PFSK-1 (cell line): ENCODE measurements around the gene KCNMA1.

Experiments used
- FOXP2 ChIP-seq: optimal IDR thresholded peaks from 2 replicates; pipeline ENCODE3; 2011; ENCODE audit warnings: borderline replicate concordance, control low read depth, inconsistent platforms; ENCODE audit not compliant: insufficient read depth; ENCODE audit errors: extremely low read length, extremely low read depth
- POLR2AphosphoS5 ChIP-seq: IDR thresholded peaks from 2 replicates; pipeline ENCODE4 v1.6.1; 2012; ENCODE audit warnings: low read depth, mild to moderate bottlenecking, control low read depth, low read length, moderate library complexity
- SIN3A ChIP-seq: IDR thresholded peaks from 2 replicates; pipeline ENCODE4 v1.6.1; 2012; ENCODE audit warnings: mild to moderate bottlenecking, low read length, moderate library complexity, borderline replicate concordance; ENCODE audit not compliant: insufficient read depth
- TAF1 ChIP-seq: IDR thresholded peaks from 2 replicates; pipeline ENCODE4 v1.6.1; 2012; ENCODE audit warnings: low read length, control low read depth, borderline replicate concordance; ENCODE audit not compliant: insufficient read depth
- TF ChIP-seq, protein P1 (sequence below), 2 experiments: IDR thresholded peaks; 2 replicates each; pipeline versions ENCODE4 v1.6.1 to v1.8.0; 2011 to 2012; ENCODE audit warnings: low read depth in 2 of 2, low read length in 2 of 2, control low read depth in 1 of 2, inconsistent platforms in 1 of 2, mild to moderate bottlenecking in 1 of 2, moderate library complexity in 1 of 2; ENCODE audit not compliant: insufficient read depth in 1 of 2

Gene KCNMA1

DNA sequence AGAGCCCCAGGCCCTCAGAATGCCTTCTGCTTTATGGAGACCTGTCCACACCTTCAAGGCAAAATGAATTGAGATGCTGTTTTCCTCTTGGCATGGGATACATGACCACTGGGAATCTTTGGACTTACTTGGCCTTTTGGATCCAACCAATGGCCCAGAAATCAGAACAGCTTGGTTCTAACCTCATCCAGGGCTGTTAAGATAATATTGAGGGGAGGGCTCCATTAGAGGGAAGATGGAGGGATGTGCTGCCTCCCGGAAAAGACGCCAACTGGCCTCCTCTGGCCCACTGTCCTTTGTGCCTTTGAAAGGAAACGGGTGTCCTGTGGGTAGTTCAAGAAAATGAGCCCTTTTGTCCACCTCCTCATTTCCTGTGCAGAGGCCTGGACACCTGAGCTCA, 530.9 kb downstream of the KCNMA1 start:
- TF ChIP-seq FOXP2 (no peak), POLR2AphosphoS5 (no peak), SIN3A (no peak), TAF1 (no peak)
- TF ChIP-seq, protein P1, sequence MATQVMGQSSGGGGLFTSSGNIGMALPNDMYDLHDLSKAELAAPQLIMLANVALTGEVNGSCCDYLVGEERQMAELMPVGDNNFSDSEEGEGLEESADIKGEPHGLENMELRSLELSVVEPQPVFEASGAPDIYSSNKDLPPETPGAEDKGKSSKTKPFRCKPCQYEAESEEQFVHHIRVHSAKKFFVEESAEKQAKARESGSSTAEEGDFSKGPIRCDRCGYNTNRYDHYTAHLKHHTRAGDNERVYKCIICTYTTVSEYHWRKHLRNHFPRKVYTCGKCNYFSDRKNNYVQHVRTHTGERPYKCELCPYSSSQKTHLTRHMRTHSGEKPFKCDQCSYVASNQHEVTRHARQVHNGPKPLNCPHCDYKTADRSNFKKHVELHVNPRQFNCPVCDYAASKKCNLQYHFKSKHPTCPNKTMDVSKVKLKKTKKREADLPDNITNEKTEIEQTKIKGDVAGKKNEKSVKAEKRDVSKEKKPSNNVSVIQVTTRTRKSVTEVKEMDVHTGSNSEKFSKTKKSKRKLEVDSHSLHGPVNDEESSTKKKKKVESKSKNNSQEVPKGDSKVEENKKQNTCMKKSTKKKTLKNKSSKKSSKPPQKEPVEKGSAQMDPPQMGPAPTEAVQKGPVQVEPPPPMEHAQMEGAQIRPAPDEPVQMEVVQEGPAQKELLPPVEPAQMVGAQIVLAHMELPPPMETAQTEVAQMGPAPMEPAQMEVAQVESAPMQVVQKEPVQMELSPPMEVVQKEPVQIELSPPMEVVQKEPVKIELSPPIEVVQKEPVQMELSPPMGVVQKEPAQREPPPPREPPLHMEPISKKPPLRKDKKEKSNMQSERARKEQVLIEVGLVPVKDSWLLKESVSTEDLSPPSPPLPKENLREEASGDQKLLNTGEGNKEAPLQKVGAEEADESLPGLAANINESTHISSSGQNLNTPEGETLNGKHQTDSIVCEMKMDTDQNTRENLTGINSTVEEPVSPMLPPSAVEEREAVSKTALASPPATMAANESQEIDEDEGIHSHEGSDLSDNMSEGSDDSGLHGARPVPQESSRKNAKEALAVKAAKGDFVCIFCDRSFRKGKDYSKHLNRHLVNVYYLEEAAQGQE (IDR thresholded peaks at IDR 0.05; ENCODE audit: insufficient read depth in 1 of 2, low read depth in 2 of 2, low read length in 2 of 2): no peak

DNA sequence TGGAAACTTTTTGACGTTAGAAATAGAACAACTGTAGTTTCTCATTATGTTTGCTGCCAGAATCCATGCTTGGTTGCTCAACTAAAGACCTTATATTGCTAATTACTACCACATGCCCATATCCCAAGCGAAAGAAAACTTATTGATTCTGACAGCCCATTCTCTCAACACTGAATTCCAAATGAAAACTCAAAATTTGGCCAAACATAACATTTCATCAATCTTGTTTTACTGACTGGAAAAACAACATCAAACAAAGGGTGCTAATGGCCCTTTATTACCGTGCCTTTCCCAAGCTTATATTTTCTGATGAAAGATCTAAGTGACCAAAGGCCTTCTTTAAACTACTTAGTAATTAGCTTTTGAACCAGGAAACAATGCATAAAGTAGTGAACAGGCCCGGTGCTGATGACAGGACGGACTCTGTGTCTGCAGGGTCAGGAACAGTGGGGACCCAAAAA, 531.8 kb downstream of the KCNMA1 start:
- TF ChIP-seq POLR2AphosphoS5 (no peak), TAF1 (no peak), FOXP2 (no peak), SIN3A (no peak)
- TF ChIP-seq, protein P1 (IDR thresholded peaks at IDR 0.05; ENCODE audit: insufficient read depth in 1 of 2, low read depth in 2 of 2, low read length in 2 of 2): no peak

DNA sequence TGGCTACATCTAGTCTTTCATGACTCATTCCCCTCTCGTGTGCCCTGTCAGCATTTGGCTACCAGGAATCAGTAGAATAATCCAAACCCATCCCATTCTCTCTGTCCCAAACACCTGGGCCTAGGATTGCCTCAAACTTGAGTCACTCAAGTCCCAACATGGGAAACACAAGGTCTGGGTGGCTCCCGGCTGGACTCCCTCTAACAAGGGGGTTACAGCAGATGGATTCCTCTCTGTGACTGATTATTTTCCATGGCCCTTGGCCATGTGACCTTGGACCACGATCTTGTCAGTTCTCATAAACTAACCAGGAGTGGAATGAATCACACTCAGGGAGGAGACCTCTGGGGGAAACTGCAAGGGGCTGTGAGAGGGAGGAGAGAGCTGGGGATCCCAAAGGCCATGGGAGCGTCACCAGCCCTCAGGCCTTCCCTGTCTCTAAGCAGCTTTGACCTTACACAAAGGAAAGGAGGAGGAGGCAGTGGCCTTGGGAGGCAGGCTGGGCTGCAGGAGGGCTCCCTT, 533.1 kb downstream of the KCNMA1 start:
- TF ChIP-seq SIN3A (no peak), TAF1 (no peak), FOXP2 (no peak), POLR2AphosphoS5 (no peak)
- TF ChIP-seq, protein P1 (IDR thresholded peaks at IDR 0.05; ENCODE audit: insufficient read depth in 1 of 2, low read depth in 2 of 2, low read length in 2 of 2): no peak

DNA sequence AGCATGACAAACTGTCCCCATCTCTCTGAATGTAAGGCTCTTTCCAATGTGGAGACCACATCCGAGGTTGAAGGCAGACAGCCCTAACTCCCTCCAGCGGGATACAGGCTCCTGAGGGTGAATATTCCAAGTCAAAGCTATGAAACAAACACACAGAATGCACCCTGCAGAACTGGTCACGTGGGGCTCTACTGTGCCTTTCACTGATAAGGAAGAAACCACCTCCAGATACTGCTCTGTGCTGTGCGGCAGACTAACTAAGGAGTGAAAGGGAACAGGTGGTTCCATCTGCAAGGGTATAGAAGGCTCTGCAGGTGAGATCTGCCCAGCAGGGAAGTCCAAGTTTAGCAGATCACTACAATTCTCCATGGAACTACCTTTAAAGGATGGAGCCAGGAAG, 534.4 kb downstream of the KCNMA1 start:
- TF ChIP-seq, protein P1 (IDR thresholded peaks at IDR 0.05; ENCODE audit: insufficient read depth in 1 of 2, low read depth in 2 of 2, low read length in 2 of 2): no peak

DNA sequence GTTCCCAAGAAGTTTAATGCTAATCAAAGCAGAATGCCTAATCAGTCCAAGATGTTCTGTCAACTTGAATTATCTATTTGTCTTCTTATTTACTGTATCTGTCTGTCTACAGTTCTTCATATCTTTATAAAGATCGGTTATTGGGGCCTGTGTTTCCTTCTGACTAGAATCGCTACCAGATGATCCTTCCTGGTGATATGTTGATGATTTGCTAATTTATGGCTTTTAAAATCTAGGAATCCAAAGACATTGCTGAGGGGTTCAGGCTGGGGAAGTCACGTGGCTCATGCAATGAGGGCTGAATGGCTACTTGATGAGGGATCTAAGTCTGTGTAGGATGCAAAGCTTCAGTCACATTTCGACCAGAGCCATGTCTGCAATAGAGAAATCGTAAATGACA, 536.3 kb downstream of the KCNMA1 start:
- TF ChIP-seq FOXP2: no peak
- TF ChIP-seq SIN3A: no peak
- TF ChIP-seq TAF1: no peak
- TF ChIP-seq POLR2AphosphoS5: no peak
- TF ChIP-seq, protein P1 (IDR thresholded peaks at IDR 0.05; ENCODE audit: insufficient read depth in 1 of 2, low read depth in 2 of 2, low read length in 2 of 2): no peak
